ENCODE data around the gene MLLT10. TPM values are rescaled to one million over a fixed set of nuclear protein-coding genes. Genes with fewer than 3 reads are reported as not detected.
"Not testable (repeated sequence)": the region's sequence is repeated elsewhere in the genome, so short reads cannot be mapped to it uniquely, and the experiment has no call there.

The MLLT10 gene
- total RNA-seq, 1 donor, result 50.5 TPM

- H3K4me3 ChIP-seq (ENCODE audit: low read depth, low read length), result no peak overlapping the region
- no peak for DNase-seq (ENCODE audit: low read depth)
- no peak for TF ChIP-seq CTCF (IDR thresholded peaks at IDR 0.05; ENCODE audit: insufficient read depth, low read depth, low read length)
Measured at GRCh38 chr10:21584834-21585530, 51.0 kb downstream of the MLLT10 start.

- no peak overlapping the region for H3K4me3 ChIP-seq (ENCODE audit: low read depth, low read length)
- TF ChIP-seq CTCF (IDR thresholded peaks at IDR 0.05; ENCODE audit: insufficient read depth, low read depth, low read length), result no peak
- DNase-seq (ENCODE audit: low read depth), result no peak
Measured at GRCh38 chr10:21587391-21587790, 53.4 kb downstream of the MLLT10 start.

GRCh38 chr10:21588159-21588558 lies 54.1 kb downstream of the MLLT10 start:
- not testable (repeated sequence) for H3K4me3 ChIP-seq (ENCODE audit: low read depth, low read length); DNase-seq (ENCODE audit: low read depth)

- DNase-seq (ENCODE audit: low read depth), result no peak
- H3K4me3 ChIP-seq (ENCODE audit: low read depth, low read length), result no peak overlapping the region
- TF ChIP-seq CTCF (IDR thresholded peaks at IDR 0.05; ENCODE audit: insufficient read depth, low read depth, low read length), result no peak
Measured at GRCh38 chr10:21593986-21594385, 60.0 kb downstream of the MLLT10 start.

- no peak for TF ChIP-seq CTCF (IDR thresholded peaks at IDR 0.05; ENCODE audit: insufficient read depth, low read depth, low read length)
- no peak for DNase-seq (ENCODE audit: low read depth)
- no peak overlapping the region for H3K4me3 ChIP-seq (ENCODE audit: low read depth, low read length)
Measured at GRCh38 chr10:21599582-21599981, 65.5 kb downstream of the MLLT10 start.

GRCh38 chr10:21600804-21601433 lies 66.9 kb downstream of the MLLT10 start:
- H3K4me3 ChIP-seq (ENCODE audit: low read depth, low read length), result no peak overlapping the region
- no peak for TF ChIP-seq CTCF (IDR thresholded peaks at IDR 0.05; ENCODE audit: insufficient read depth, low read depth, low read length)
- no peak for DNase-seq (ENCODE audit: low read depth)

- peak; percentile 27 for DNase-seq (ENCODE audit: low read depth)
- no peak overlapping the region for H3K4me3 ChIP-seq (ENCODE audit: low read depth, low read length)
- TF ChIP-seq CTCF (IDR thresholded peaks at IDR 0.05; ENCODE audit: insufficient read depth, low read depth, low read length), result no peak
Measured at GRCh38 chr10:21602313-21602712, 68.3 kb downstream of the MLLT10 start.
